H1 (cell line): ENCODE results near the gene GADD45A. TPM values are rescaled to one million over a fixed set of nuclear protein-coding genes. Genes with fewer than 3 reads are reported as not detected.

Source experiments
- CTBP2 ChIP-seq: IDR thresholded peaks from 2 replicates; pipeline ENCODE4 v1.7.0; 2011; ENCODE audit warnings: borderline replicate concordance, mild to moderate bottlenecking, moderate library complexity, mixed read lengths, low read length; ENCODE audit not compliant: insufficient read depth, insufficient read length
- HDAC2 ChIP-seq, 2 experiments: fragments of 300-600 bp in 1 of 2; sonication (generic) in 1 of 2; IDR thresholded peaks; 2 replicates each; pipeline ENCODE4 v1.6.1; 2011 to 2012; ENCODE audit warnings: low read depth in 2 of 2, low read length in 2 of 2, mild to moderate bottlenecking in 2 of 2, moderate library complexity in 2 of 2, borderline replicate concordance in 1 of 2, inconsistent platforms in 1 of 2
- SP2 ChIP-seq: IDR thresholded peaks from 2 replicates; pipeline ENCODE4 v1.6.1; 2012; ENCODE audit warnings: mild to moderate bottlenecking, low read length, inconsistent platforms
- polyA plus RNA-seq, 7 experiments: library from polyadenylated mRNA; depleted of rRNA in 3 of 7; stranded (reverse) in 5 of 7; unstranded in 2 of 7; fragments of >200 nt in 5 of 7; fragments of 200-250 nt in 2 of 7; gene quantifications; 1 replicate in 5 of 7; 2 replicates in 1 of 7; 4 replicates in 1 of 7; pipeline versions ENCODE4 v1.2.1 to v1.2.3, GENCODE V29; 2011 to 2013; ENCODE audit warnings: missing spikeins in 2 of 7, mixed read lengths in 2 of 7
- total RNA-seq: library from RNA; stranded (reverse); fragmentation: NEBNext Ultra II Directional; extraction: Animal tissue kit (Norgen Biotek cat#: 25700); gene quantifications from 2 replicates; pipeline ENCODE4 v1.2.1, GENCODE V29; 2021
- TF ChIP-seq, protein P1 (sequence below): IDR thresholded peaks from 2 replicates; pipeline ENCODE4 v1.6.1; 2012; ENCODE audit warnings: low read length, inconsistent platforms

GADD45A gene
- total and polyA plus RNA-seq, 2 of the 8 experiments (the other 6 are each of a cell fraction or from before 2014, with no cell fraction given) = 7.6 to 15.6 TPM

- TF ChIP-seq CTBP2 (no peak), SP2 (no peak), HDAC2 (IDR thresholded peaks at IDR 0.05; ENCODE audit: borderline replicate concordance in 1 of 2, low read depth in 2 of 2, low read length in 2 of 2) (no peak)
- TF ChIP-seq, protein P1, sequence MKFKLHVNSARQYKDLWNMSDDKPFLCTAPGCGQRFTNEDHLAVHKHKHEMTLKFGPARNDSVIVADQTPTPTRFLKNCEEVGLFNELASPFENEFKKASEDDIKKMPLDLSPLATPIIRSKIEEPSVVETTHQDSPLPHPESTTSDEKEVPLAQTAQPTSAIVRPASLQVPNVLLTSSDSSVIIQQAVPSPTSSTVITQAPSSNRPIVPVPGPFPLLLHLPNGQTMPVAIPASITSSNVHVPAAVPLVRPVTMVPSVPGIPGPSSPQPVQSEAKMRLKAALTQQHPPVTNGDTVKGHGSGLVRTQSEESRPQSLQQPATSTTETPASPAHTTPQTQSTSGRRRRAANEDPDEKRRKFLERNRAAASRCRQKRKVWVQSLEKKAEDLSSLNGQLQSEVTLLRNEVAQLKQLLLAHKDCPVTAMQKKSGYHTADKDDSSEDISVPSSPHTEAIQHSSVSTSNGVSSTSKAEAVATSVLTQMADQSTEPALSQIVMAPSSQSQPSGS = no peak
Observed at GRCh38 chr1:67676287-67676686, 8.7 kb upstream of the GADD45A start (continued).
